ENCODE measurements around the gene EP400. TPM values are rescaled to one million over a fixed set of nuclear protein-coding genes. Genes with fewer than 3 reads are reported as not detected.

Gene EP400
- polyA plus RNA-seq, 1 donor, result 31.9 TPM

- no peak overlapping the region for H3K4me3 ChIP-seq (ENCODE audit: low read length)
- no CpG with 5 or more reads among the region's 19 CpGs for WGBS (ENCODE audit: insufficient coverage, low lambda C conversion rate)
- H3K27ac ChIP-seq (ENCODE audit: low read length), result no peak overlapping the region
- no peaks in the 10 kb centered on the region for H3K9me3 ChIP-seq (ENCODE audit: control insufficient read depth, low read depth, low read length)
- peaks cover 68% of the 10 kb centered on the region for H3K36me3 ChIP-seq (ENCODE audit: control insufficient read depth, insufficient read depth, low read length)
- H3K4me1 ChIP-seq (ENCODE audit: control insufficient read depth, insufficient read depth, low read length), result no peaks in the 10 kb centered on the region
- H3K27me3 ChIP-seq (ENCODE audit: control insufficient read depth, insufficient read depth, low read length), result no peaks in the 10 kb centered on the region
- DNase-seq, result no peak
Measured at GRCh38 chr12:131919051-131919347, 30.7 kb upstream of the EP400 start.

- WGBS (ENCODE audit: insufficient coverage, low lambda C conversion rate), result no CpG with 5 or more reads among the region's 37 CpGs
- Histone ChIP-seq H3K4me1 (ENCODE audit: control insufficient read depth, insufficient read depth, low read length) (no peaks in the 10 kb centered on the region), H3K27me3 (ENCODE audit: control insufficient read depth, insufficient read depth, low read length) (no peaks in the 10 kb centered on the region), H3K9me3 (ENCODE audit: control insufficient read depth, low read depth, low read length) (no peaks in the 10 kb centered on the region), H3K27ac (ENCODE audit: low read length) (no peak overlapping the region), H3K36me3 (ENCODE audit: control insufficient read depth, insufficient read depth, low read length) (peaks cover 62% of the 10 kb centered on the region), H3K4me3 (ENCODE audit: low read length) (no peak overlapping the region)
- no peak for DNase-seq
Measured at GRCh38 chr12:131919366-131920156, 30.2 kb upstream of the EP400 start.

GRCh38 chr12:131920157-131920508, 29.6 kb upstream of the EP400 start:
- H3K4me3 ChIP-seq (ENCODE audit: low read length), result no peak overlapping the region
- no peaks in the 10 kb centered on the region for H3K4me1 ChIP-seq (ENCODE audit: control insufficient read depth, insufficient read depth, low read length)
- no peak for DNase-seq
- peaks cover 56% of the 10 kb centered on the region for H3K36me3 ChIP-seq (ENCODE audit: control insufficient read depth, insufficient read depth, low read length)
- no peaks in the 10 kb centered on the region for H3K27me3 ChIP-seq (ENCODE audit: control insufficient read depth, insufficient read depth, low read length)
- no peaks in the 10 kb centered on the region for H3K9me3 ChIP-seq (ENCODE audit: control insufficient read depth, low read depth, low read length)
- no peak overlapping the region for H3K27ac ChIP-seq (ENCODE audit: low read length)
- WGBS (ENCODE audit: insufficient coverage, low lambda C conversion rate), result no CpG with 5 or more reads among the region's 14 CpGs

GRCh38 chr12:131920902-131921840, 28.6 kb upstream of the EP400 start:
- no peak for DNase-seq
- no CpG with 5 or more reads among the region's 35 CpGs for WGBS (ENCODE audit: insufficient coverage, low lambda C conversion rate)
- peaks cover 46% of the 10 kb centered on the region for H3K36me3 ChIP-seq (ENCODE audit: control insufficient read depth, insufficient read depth, low read length)

GRCh38 chr12:131921866-131922769, 27.6 kb upstream of the EP400 start:
- H3K27me3 ChIP-seq (ENCODE audit: control insufficient read depth, insufficient read depth, low read length), result no peaks in the 10 kb centered on the region
- H3K9me3 ChIP-seq (ENCODE audit: control insufficient read depth, low read depth, low read length), result peaks cover 4% of the 10 kb centered on the region
- H3K4me1 ChIP-seq (ENCODE audit: control insufficient read depth, insufficient read depth, low read length), result no peaks in the 10 kb centered on the region
- WGBS (ENCODE audit: insufficient coverage, low lambda C conversion rate), result no CpG with 5 or more reads among the region's 29 CpGs
- DNase-seq, result no peak
- no peak overlapping the region for H3K4me3 ChIP-seq (ENCODE audit: low read length)
- peaks cover 41% of the 10 kb centered on the region for H3K36me3 ChIP-seq (ENCODE audit: control insufficient read depth, insufficient read depth, low read length)
- H3K27ac ChIP-seq (ENCODE audit: low read length), result no peak overlapping the region

More at GRCh38 chr12:131920902-131921840, 28.6 kb upstream of the EP400 start:
- Histone ChIP-seq H3K4me1 (ENCODE audit: control insufficient read depth, insufficient read depth, low read length) (no peaks in the 10 kb centered on the region), H3K27me3 (ENCODE audit: control insufficient read depth, insufficient read depth, low read length) (no peaks in the 10 kb centered on the region), H3K27ac (ENCODE audit: low read length) (no peak overlapping the region), H3K9me3 (ENCODE audit: control insufficient read depth, low read depth, low read length) (no peaks in the 10 kb centered on the region), H3K4me3 (ENCODE audit: low read length) (no peak overlapping the region)

GRCh38 chr12:131922772-131923171, 27.0 kb upstream of the EP400 start:
- Histone ChIP-seq H3K27me3 (ENCODE audit: control insufficient read depth, insufficient read depth, low read length) (no peaks in the 10 kb centered on the region), H3K36me3 (ENCODE audit: control insufficient read depth, insufficient read depth, low read length) (peaks cover 36% of the 10 kb centered on the region), H3K4me1 (ENCODE audit: control insufficient read depth, insufficient read depth, low read length) (no peaks in the 10 kb centered on the region), H3K9me3 (ENCODE audit: control insufficient read depth, low read depth, low read length) (peaks cover 4% of the 10 kb centered on the region), H3K4me3 (ENCODE audit: low read length) (no peak overlapping the region), H3K27ac (ENCODE audit: low read length) (no peak overlapping the region)
- no CpG with 5 or more reads among the region's 13 CpGs for WGBS (ENCODE audit: insufficient coverage, low lambda C conversion rate)
- DNase-seq, result no peak

GRCh38 chr12:131923260-131923659, 26.5 kb upstream of the EP400 start:
- 93% methylated on average over 6 of the region's 11 CpGs for WGBS (ENCODE audit: insufficient coverage, low lambda C conversion rate)
- DNase-seq, result no peak

GRCh38 chr12:131927110-131928079, 22.3 kb upstream of the EP400 start:
- no peak for DNase-seq
- Histone ChIP-seq H3K27ac (ENCODE audit: low read length) (no peak overlapping the region), H3K9me3 (ENCODE audit: control insufficient read depth, low read depth, low read length) (peaks cover 4% of the 10 kb centered on the region), H3K27me3 (ENCODE audit: control insufficient read depth, insufficient read depth, low read length) (no peaks in the 10 kb centered on the region), H3K4me3 (ENCODE audit: low read length) (no peak overlapping the region), H3K4me1 (ENCODE audit: control insufficient read depth, insufficient read depth, low read length) (peaks cover 4% of the 10 kb centered on the region), H3K36me3 (ENCODE audit: control insufficient read depth, insufficient read depth, low read length) (peaks cover 12% of the 10 kb centered on the region)
- no CpG with 5 or more reads among the region's 24 CpGs for WGBS (ENCODE audit: insufficient coverage, low lambda C conversion rate)

More at GRCh38 chr12:131923260-131923659, 26.5 kb upstream of the EP400 start:
- H3K27ac ChIP-seq (ENCODE audit: low read length), result no peak overlapping the region
- no peak overlapping the region for H3K4me3 ChIP-seq (ENCODE audit: low read length)
- H3K9me3 ChIP-seq (ENCODE audit: control insufficient read depth, low read depth, low read length), result peaks cover 4% of the 10 kb centered on the region
- H3K4me1 ChIP-seq (ENCODE audit: control insufficient read depth, insufficient read depth, low read length), result no peaks in the 10 kb centered on the region
- H3K36me3 ChIP-seq (ENCODE audit: control insufficient read depth, insufficient read depth, low read length), result peaks cover 33% of the 10 kb centered on the region
- no peaks in the 10 kb centered on the region for H3K27me3 ChIP-seq (ENCODE audit: control insufficient read depth, insufficient read depth, low read length)

GRCh38 chr12:131928080-131928710, 21.5 kb upstream of the EP400 start:
- H3K36me3 ChIP-seq (ENCODE audit: control insufficient read depth, insufficient read depth, low read length), result peaks cover 17% of the 10 kb centered on the region
- H3K4me1 ChIP-seq (ENCODE audit: control insufficient read depth, insufficient read depth, low read length), result peaks cover 4% of the 10 kb centered on the region
- no peak for DNase-seq
- peaks cover 4% of the 10 kb centered on the region for H3K9me3 ChIP-seq (ENCODE audit: control insufficient read depth, low read depth, low read length)
- no peak overlapping the region for H3K27ac ChIP-seq (ENCODE audit: low read length)
- peak overlapping the region; percentile 51 for H3K4me3 ChIP-seq (ENCODE audit: low read length)
- no peaks in the 10 kb centered on the region for H3K27me3 ChIP-seq (ENCODE audit: control insufficient read depth, insufficient read depth, low read length)
- WGBS (ENCODE audit: insufficient coverage, low lambda C conversion rate), result 80% methylated on average over 1 of the region's 33 CpGs
